K562 (cell line): ENCODE results near the gene CMIP. TPM values are rescaled to one million over a fixed set of nuclear protein-coding genes. Genes with fewer than 3 reads are reported as not detected.
A peak's percentile ranks its signal among the peaks of the same experiment; 100 is the strongest.

Experiments used
- ARID3A ChIP-seq: IDR thresholded peaks from 2 replicates; pipeline ENCODE4 v1.6.1; 2012; ENCODE audit warnings: low read depth, low read length, improper control_type of control experiment, borderline replicate concordance
- ARNT ChIP-seq, 2 experiments: fragments of 450-650 bp; IDR thresholded peaks; 2 replicates each; pipeline ENCODE4 v1.6.1; 2016; ENCODE audit warnings: mild to moderate bottlenecking in 1 of 2
- BACH1 ChIP-seq: fragments of 200-800 bp; sonication (Bioruptor generic); IDR thresholded peaks from 2 replicates; pipeline ENCODE4 v1.6.1; 2016; ENCODE audit warnings: missing genetic modification characterization, missing compliant biosample characterization
- BRD9 ChIP-seq: fragments of 450-650 bp; IDR thresholded peaks from 2 replicates; pipeline ENCODE4 v1.6.1; 2018; ENCODE audit warnings: low read depth; ENCODE audit not compliant: partially characterized antibody
- CBFA2T3 ChIP-seq: fragments of 450-650 bp; IDR thresholded peaks from 2 replicates; pipeline ENCODE4 v1.6.1; 2017
- CBX3 ChIP-seq, 2 experiments: IDR thresholded peaks; 1 replicate in 1 of 2; 2 replicates in 1 of 2; pipeline ENCODE4 v1.6.1; 2012; ENCODE audit warnings: inconsistent platforms in 2 of 2, low read length in 2 of 2, borderline replicate concordance in 1 of 2, control low read depth in 1 of 2
- CREB1 ChIP-seq, 2 experiments: sonication (generic) in 1 of 2; formaldehyde crosslinking in 1 of 2; IDR thresholded peaks; 2 replicates each; pipeline versions ENCODE4 v1.6.1 to v1.8.0; 2012 to 2022; ENCODE audit warnings: inconsistent platforms in 1 of 2, mild to moderate bottlenecking in 1 of 2, missing genetic modification reagents in 1 of 2, moderate library complexity in 1 of 2
- DMBX1 ChIP-seq: fragments of 250-450 bp; sonication (Bioruptor Pico); IDR thresholded peaks from 2 replicates; pipeline ENCODE4 v1.8.0; 2022; ENCODE audit warnings: inconsistent platforms, mild to moderate bottlenecking, moderate library complexity, borderline replicate concordance
- HDAC2 ChIP-seq: fragments of 450-650 bp; IDR thresholded peaks from 2 replicates; pipeline ENCODE4 v1.6.1; 2016; ENCODE audit warnings: mild to moderate bottlenecking
- NCOA6 ChIP-seq: fragments of 450-650 bp; IDR thresholded peaks from 2 replicates; pipeline ENCODE4 v1.6.1; 2017; ENCODE audit warnings: mild to moderate bottlenecking
- OTX1 ChIP-seq: fragments of 450-650 bp; formaldehyde crosslinking; IDR thresholded peaks from 2 replicates; pipeline ENCODE4 v1.4.0; 2022; ENCODE audit warnings: mild to moderate bottlenecking
- PTBP1 ChIP-seq: fragments of 200-400 bp; formaldehyde crosslinking; IDR thresholded peaks from 2 replicates; pipeline ENCODE4 v1.6.1; 2017; ENCODE audit warnings: low read depth, low read length
- RBM25 ChIP-seq: fragments of 200-400 bp; formaldehyde crosslinking; IDR thresholded peaks from 2 replicates; pipeline ENCODE4 v1.6.1; 2018; ENCODE audit warnings: low read length, low read depth, moderate library complexity; ENCODE audit not compliant: severe bottlenecking
- RCOR1 ChIP-seq, 2 experiments: IDR thresholded peaks; 2 replicates each; pipeline ENCODE4 v1.6.1; 2012; ENCODE audit warnings: low read depth in 2 of 2, low read length in 2 of 2, borderline replicate concordance in 1 of 2, improper control_type of control experiment in 1 of 2
- RFX1 ChIP-seq: fragments of 450-650 bp; IDR thresholded peaks from 2 replicates; pipeline ENCODE4 v1.6.1; 2016; ENCODE audit warnings: mild to moderate bottlenecking, moderate library complexity
- ZNF311 ChIP-seq: fragments of 250-450 bp; sonication (Bioruptor Pico); IDR thresholded peaks from 2 replicates; pipeline ENCODE4 v1.4.0; 2020; ENCODE audit warnings: mild to moderate bottlenecking, moderate library complexity
- ZNF324 ChIP-seq: fragments of 250-450 bp; sonication (Bioruptor Pico); IDR thresholded peaks from 2 replicates; pipeline ENCODE4 v1.4.0; 2020; ENCODE audit warnings: mild to moderate bottlenecking
- ZNF717 ChIP-seq: fragments of 250-450 bp; sonication (Bioruptor Pico); IDR thresholded peaks from 2 replicates; pipeline ENCODE4 v1.5.0; 2021
- polyA plus RNA-seq, 8 experiments: library from polyadenylated mRNA; depleted of rRNA in 4 of 8; stranded (reverse) in 5 of 8; unstranded in 3 of 8; fragments of >200 nt; fragmentation: Nextera tagmentation in 2 of 8; fragmentation: Illumina TruSeq in 1 of 8; extraction: Ambion mirVana in 2 of 8; extraction: Trizol in 1 of 8; gene quantifications; 2 replicates each; pipeline versions ENCODE4 v1.2.1 to v1.2.3, GENCODE V29; 2011 to 2014; ENCODE audit warnings: inconsistent platforms in 1 of 8, missing spikeins in 1 of 8
- total RNA-seq, 7 experiments: library from RNA; depleted of rRNA in 6 of 7; stranded (reverse); fragments of >200 nt in 6 of 7; fragmentation: Illumina TruSeq in 2 of 7; extraction: Trizol in 2 of 7; gene quantifications; 2 replicates each; pipeline versions ENCODE4 v1.2.1 to v1.2.3, GENCODE V29; 2011 to 2021; ENCODE audit warnings: low replicate concordance in 1 of 7
- TF ChIP-seq, protein P1 (sequence below): sonication (generic); formaldehyde crosslinking; IDR thresholded peaks from 2 replicates; pipeline ENCODE4 v1.8.1; 2023; ENCODE audit warnings: mild to moderate bottlenecking, missing genetic modification reagents, moderate library complexity
- TF ChIP-seq, protein P2 (sequence below): conservative IDR thresholded peaks from 2 replicates; pipeline ENCODE4 v1.6.1; 2011; ENCODE audit warnings: low read depth, mild to moderate bottlenecking, low read length; ENCODE audit not compliant: control insufficient read depth

The CMIP gene
- total and polyA plus RNA-seq, 9 of the 15 experiments (the other 6 are each of a cell fraction or from before 2014, with no cell fraction given): 0.94 to 82.5 (median 10.3) TPM

DNA sequence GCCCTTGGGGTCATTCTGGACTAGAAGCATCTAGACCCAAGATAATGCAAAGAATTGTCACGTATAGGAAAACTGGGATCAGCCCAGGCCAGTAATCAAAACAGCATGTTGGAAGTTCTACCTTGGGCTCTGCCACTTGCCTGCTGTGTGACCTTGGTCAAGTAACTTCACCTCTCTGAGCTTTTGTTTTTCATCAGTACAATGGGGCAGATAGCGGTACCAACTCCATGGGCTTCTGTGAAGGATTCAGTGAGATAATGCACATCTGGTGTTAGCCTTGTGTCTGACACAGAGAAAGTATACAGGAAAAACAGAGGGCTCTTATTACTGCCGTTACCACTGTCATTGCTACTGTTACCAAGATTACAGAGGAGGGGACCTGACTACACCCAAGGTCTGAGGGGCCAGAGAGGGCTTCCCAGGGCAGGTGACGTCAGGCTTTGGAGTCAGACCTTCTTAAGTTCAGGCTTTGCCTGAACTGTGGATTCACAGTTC lies 24.6 kb downstream of the CMIP start (continued):
- TF ChIP-seq, protein P1, sequence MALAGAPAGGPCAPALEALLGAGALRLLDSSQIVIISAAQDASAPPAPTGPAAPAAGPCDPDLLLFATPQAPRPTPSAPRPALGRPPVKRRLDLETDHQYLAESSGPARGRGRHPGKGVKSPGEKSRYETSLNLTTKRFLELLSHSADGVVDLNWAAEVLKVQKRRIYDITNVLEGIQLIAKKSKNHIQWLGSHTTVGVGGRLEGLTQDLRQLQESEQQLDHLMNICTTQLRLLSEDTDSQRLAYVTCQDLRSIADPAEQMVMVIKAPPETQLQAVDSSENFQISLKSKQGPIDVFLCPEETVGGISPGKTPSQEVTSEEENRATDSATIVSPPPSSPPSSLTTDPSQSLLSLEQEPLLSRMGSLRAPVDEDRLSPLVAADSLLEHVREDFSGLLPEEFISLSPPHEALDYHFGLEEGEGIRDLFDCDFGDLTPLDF: no peak
- TF ChIP-seq BRD9 (peak; percentile 64), CBFA2T3 (0 out of 2 replicates have a peak, but pooled peaks have one; percentile 27), NCOA6 (no peak), CREB1 (IDR thresholded peaks at IDR 0.05) (0 out of 2 replicates have a peak, but pooled peaks have one; percentile 21), CREB1 (CRISPR knock-in tag; IDR thresholded peaks at IDR 0.05) (0 out of 2 replicates have a peak, but pooled peaks have one; percentile 13), RFX1 (peak; percentile 45; the same call in 1 of the 2 replicates), OTX1 (CRISPR knock-in tag) (no peak), RCOR1 (IDR thresholded peaks at IDR 0.05; ENCODE audit: borderline replicate concordance in 1 of 2, low read depth in 2 of 2, low read length in 2 of 2) (peak; percentile 43 to 81; a peak in 2 of 4 replicates), HDAC2 (peak; percentile 87), ZNF717 (no peak), RBM25 (peak; percentile 99), PTBP1 (peak; percentile 87; the same call in 1 of the 2 replicates), ARID3A (0 out of 2 replicates have a peak, but pooled peaks have one; percentile 36), ZNF324 (CRISPR knock-in tag) (no peak), BACH1 (tag) (0 out of 2 replicates have a peak, but pooled peaks have one; percentile 15), ZNF311 (CRISPR knock-in tag) (0 out of 2 replicates have a peak, but pooled peaks have one; percentile 56), ARNT (IDR thresholded peaks at IDR 0.05) (0 out of 4 replicates have a peak, but pooled peaks of 1 of the 2 experiments have one; percentile 48), CBX3 (IDR thresholded peaks at IDR 0.05; ENCODE audit: borderline replicate concordance in 1 of 2, low read length in 2 of 2) (peak in 1 of 2 experiments; percentile 61; a peak in 1 of 3 replicates), DMBX1 (CRISPR knock-in tag) (0 out of 2 replicates have a peak, but pooled peaks have one; percentile 37)
- TF ChIP-seq, protein P2, sequence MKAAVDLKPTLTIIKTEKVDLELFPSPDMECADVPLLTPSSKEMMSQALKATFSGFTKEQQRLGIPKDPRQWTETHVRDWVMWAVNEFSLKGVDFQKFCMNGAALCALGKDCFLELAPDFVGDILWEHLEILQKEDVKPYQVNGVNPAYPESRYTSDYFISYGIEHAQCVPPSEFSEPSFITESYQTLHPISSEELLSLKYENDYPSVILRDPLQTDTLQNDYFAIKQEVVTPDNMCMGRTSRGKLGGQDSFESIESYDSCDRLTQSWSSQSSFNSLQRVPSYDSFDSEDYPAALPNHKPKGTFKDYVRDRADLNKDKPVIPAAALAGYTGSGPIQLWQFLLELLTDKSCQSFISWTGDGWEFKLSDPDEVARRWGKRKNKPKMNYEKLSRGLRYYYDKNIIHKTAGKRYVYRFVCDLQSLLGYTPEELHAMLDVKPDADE: 0 out of 2 replicates have a peak, but pooled peaks have one; percentile 29
